Measurements from ENCODE around the gene ZNRF3. TPM values are rescaled to one million over a fixed set of nuclear protein-coding genes. Genes with fewer than 3 reads are reported as not detected.

ZNRF3 gene
- total RNA-seq, 2 donors from 2014 or later = 5.9 to 12.2 TPM

DNA sequence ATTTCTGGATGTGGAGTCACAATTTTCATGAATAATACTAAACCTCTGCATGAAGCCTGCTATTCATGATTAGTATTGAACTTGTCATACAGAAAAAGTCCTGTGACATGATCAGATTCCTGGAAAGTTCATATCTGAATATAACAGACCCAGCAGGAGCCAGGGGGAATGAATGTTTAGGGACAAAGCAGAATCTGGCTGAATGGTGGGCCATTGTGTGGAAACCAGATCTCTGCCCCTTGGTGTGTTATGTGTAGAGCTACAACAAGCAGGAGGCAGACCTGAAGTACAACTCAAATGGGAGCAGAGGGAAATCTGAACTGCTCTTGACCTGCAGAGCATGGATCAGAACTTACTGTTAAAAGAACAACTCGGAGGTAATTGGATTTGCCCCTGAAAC is 219.7 kb downstream of the ZNRF3 start:
- intact Hi-C loops (cut with DNase I) = no loop called here
- Histone ChIP-seq H3K9me3 (no peaks in the 10 kb centered on the region), H3K4me3 (no peak overlapping the region), H3K27me3 (no peaks in the 10 kb centered on the region), H3K27ac (no peak overlapping the region), H3K4me1 (no peaks in the 10 kb centered on the region), H3K9ac (ENCODE audit: low read depth in 2 of 2, low read length in 2 of 2) (no peak overlapping the region), H3K36me3 (no peaks in the 10 kb centered on the region)
- TF ChIP-seq CTCF (IDR thresholded peaks at IDR 0.05) = no peak
- DNase-seq = no peak

DNA sequence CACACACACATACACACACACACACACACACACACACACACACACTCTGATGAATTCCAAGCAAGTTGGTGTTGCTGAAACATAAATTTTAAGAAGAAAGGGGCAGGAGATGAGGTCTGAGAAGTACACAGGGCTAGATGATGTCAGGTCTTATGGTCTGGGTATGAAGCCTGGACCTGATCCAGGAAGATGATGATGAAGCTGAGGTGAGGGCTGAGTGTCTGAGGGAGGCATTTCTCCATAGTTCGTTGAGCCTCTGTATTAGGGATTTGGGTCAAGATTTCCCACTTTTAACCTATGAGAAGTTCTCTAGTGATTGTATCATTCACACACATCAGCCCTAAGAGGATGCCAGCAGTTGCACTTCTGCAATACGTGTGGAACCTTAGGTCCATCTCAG is 222.1 kb downstream of the ZNRF3 start:
- Histone ChIP-seq H3K9ac (ENCODE audit: low read depth in 2 of 2, low read length in 2 of 2) (no peak overlapping the region), H3K4me1 (no peaks in the 10 kb centered on the region), H3K27ac (no peak overlapping the region), H3K27me3 (no peaks in the 10 kb centered on the region), H3K9me3 (no peaks in the 10 kb centered on the region), H3K4me3 (no peak overlapping the region), H3K36me3 (no peaks in the 10 kb centered on the region)
- no peak for TF ChIP-seq CTCF (IDR thresholded peaks at IDR 0.05)
- no peak for DNase-seq
- intact Hi-C loops (cut with DNase I) = no loop called here

DNA sequence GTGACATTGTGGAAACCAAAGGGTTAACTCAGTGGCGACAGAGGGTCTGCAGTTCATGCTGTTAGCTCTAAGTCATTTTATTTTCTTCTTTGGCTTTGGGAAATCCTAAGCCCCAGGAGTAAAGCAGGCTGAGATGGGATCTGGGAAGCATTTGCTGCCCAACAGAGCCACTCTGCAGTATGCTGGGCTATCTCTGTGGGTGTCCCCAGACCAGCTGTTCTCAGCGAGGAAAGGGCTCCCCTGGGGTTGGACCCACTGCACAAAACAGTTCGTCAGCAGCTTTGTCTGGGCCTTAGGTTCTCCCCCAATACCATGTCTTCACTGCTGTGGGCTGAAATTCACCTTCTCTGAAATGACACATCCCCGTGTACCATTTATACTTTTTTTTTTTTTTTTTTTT is 223.5 kb downstream of the ZNRF3 start:
- H3K27ac ChIP-seq = no peak overlapping the region
- TF ChIP-seq CTCF (IDR thresholded peaks at IDR 0.05) = no peak
- intact Hi-C loops (cut with DNase I) = no loop called here

More for the DNA sequence above, 223.5 kb downstream of the ZNRF3 start:
- no peaks in the 10 kb centered on the region for H3K4me1 ChIP-seq
- H3K27me3 ChIP-seq = no peaks in the 10 kb centered on the region
- DNase-seq = no peak
- no peak overlapping the region for H3K9ac ChIP-seq (ENCODE audit: low read depth in 2 of 2, low read length in 2 of 2)
- H3K4me3 ChIP-seq = no peak overlapping the region
- H3K9me3 ChIP-seq = no peaks in the 10 kb centered on the region
- H3K36me3 ChIP-seq = no peaks in the 10 kb centered on the region

Other genes starting within 250 kb of the ZNRF3 start
- 1 to 10 TPM; 6.6 to 9.2 TPM for gene TTC28, start 203.7 kb upstream of the ZNRF3 start, total RNA-seq
- gene CHEK2, start 141.8 kb upstream of the ZNRF3 start, total RNA-seq = 10 to 100 TPM; 12.2 to 36.0 TPM
- 10 to 100 TPM; 11.7 to 15.6 TPM for gene HSCB, start 141.5 kb upstream of the ZNRF3 start, total RNA-seq
- 10 to 100 TPM; 21.2 to 24.9 TPM for gene CCDC117, start 110.9 kb upstream of the ZNRF3 start, total RNA-seq
- gene XBP1, start 83.0 kb upstream of the ZNRF3 start, total RNA-seq = 100 to 1,000 TPM; 210 to 251 TPM
- under 1 TPM in 1 of 2 donors, not detected in 1; 0.32 TPM for gene C22orf31, start 178.3 kb downstream of the ZNRF3 start, total RNA-seq
- gene KREMEN1, start 189.5 kb downstream of the ZNRF3 start, total RNA-seq = 10 to 100 TPM; 20.2 to 20.7 TPM